Measurements from ENCODE around the gene CFAP61. TPM values are rescaled to one million over a fixed set of nuclear protein-coding genes. Genes with fewer than 3 reads are reported as not detected.

CFAP61 gene
- total and polyA plus RNA-seq, 8 donors, result 0.95 to 5.3 (median 3.2) TPM; not detected in 1

DNA sequence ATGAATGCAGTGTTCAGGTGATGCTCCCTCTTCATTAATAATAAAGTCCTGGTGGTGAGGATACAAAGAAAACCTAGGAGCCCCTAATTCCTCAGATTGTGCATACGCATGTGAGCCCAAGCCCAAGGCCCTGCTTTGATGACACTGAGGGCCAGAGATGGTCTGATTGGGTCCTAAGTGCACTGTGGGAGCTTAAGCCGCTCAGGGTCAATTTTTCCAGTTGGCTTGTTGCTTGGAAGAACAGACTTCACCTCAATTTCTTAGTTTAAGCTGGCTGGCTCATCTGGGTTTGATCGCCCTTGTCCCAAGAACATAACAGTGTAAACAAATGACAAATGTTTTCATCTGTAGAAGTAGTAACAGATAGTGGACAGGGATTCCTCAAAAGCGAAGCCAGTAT, 357.0 kb downstream of the CFAP61 start:
- TF ChIP-seq, protein P1, sequence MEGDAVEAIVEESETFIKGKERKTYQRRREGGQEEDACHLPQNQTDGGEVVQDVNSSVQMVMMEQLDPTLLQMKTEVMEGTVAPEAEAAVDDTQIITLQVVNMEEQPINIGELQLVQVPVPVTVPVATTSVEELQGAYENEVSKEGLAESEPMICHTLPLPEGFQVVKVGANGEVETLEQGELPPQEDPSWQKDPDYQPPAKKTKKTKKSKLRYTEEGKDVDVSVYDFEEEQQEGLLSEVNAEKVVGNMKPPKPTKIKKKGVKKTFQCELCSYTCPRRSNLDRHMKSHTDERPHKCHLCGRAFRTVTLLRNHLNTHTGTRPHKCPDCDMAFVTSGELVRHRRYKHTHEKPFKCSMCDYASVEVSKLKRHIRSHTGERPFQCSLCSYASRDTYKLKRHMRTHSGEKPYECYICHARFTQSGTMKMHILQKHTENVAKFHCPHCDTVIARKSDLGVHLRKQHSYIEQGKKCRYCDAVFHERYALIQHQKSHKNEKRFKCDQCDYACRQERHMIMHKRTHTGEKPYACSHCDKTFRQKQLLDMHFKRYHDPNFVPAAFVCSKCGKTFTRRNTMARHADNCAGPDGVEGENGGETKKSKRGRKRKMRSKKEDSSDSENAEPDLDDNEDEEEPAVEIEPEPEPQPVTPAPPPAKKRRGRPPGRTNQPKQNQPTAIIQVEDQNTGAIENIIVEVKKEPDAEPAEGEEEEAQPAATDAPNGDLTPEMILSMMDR (IDR thresholded peaks at IDR 0.05), result no peak
- ATAC-seq, result no peak
- Histone ChIP-seq H3K4me3 (no peak overlapping the region), H3K27ac (no peak overlapping the region), H3K36me3 (peaks cover 0 to 36% of the 10 kb centered on the region in 2 donors), H3K27me3 (no peaks in the 10 kb centered on the region), H3K9me3 (no peaks in the 10 kb centered on the region), H3K4me1 (peaks cover 0 to 10% of the 10 kb centered on the region in 2 donors)
- intact Hi-C loops (cut with DNase I), result no loop called here
- no peak for DNase-seq

Other genes starting within 250 kb of the CFAP61 start
- gene NAA20, start 35.2 kb upstream of the CFAP61 start, total RNA-seq, result 10 to 100 TPM; 48.7 to 60.1 TPM
- gene NAA20, start 35.2 kb upstream of the CFAP61 start, polyA plus RNA-seq (ENCODE audit: insufficient read length in 6 of 6), result 10 to 100 TPM; 64.4 to 73.3 (median 67.8) TPM
- 10 to 100 TPM; 17.9 to 20.1 TPM for gene CRNKL1, start 66 bp upstream of the CFAP61 start, total RNA-seq
- gene CRNKL1, start 66 bp upstream of the CFAP61 start, polyA plus RNA-seq (ENCODE audit: insufficient read length in 6 of 6), result 10 to 100 TPM; 33.2 to 48.3 (median 41.0) TPM

Data from left lung (tissue), 10 donors.